Hepatocyte (in vitro differentiated cells): ENCODE measurements around the gene LAMC2. TPM values are rescaled to one million over a fixed set of nuclear protein-coding genes. Genes with fewer than 3 reads are reported as not detected.

Experiments used
- DNase-seq: peaks from one replicate; pipeline ENCODE4 v3.0.0-alpha.2; 2016; ENCODE audit warnings: low spot score
- H2AFZ ChIP-seq: fragments of 200-600 bp; sonication (generic); 2 replicates; pipeline ENCODE4 v1.6.0; 2016; ENCODE audit warnings: antibody characterized with exemption, mild to moderate bottlenecking
- H3K27ac ChIP-seq: fragments of 200-600 bp; sonication (generic); 2 replicates; pipeline ENCODE4 v1.5.1; 2016; ENCODE audit warnings: mild to moderate bottlenecking
- H3K27me3 ChIP-seq: fragments of 200-600 bp; sonication (generic); 2 replicates; pipeline ENCODE4 v1.6.1; 2016
- H3K36me3 ChIP-seq: fragments of 200-600 bp; sonication (generic); replicated peaks from 2 replicates; pipeline ENCODE4 v1.5.1; 2016; ENCODE audit warnings: low read depth; ENCODE audit not compliant: insufficient read depth
- H3K4me1 ChIP-seq: fragments of 200-600 bp; sonication (generic); 2 replicates; pipeline ENCODE4 v1.5.1; 2016; ENCODE audit warnings: mild to moderate bottlenecking, moderate library complexity; ENCODE audit not compliant: insufficient read depth
- H3K4me2 ChIP-seq: fragments of 200-600 bp; sonication (generic); 2 replicates; pipeline ENCODE4 v1.6.0; 2016
- H3K4me3 ChIP-seq: fragments of 200-600 bp; sonication (generic); 2 replicates; pipeline ENCODE4 v1.5.1; 2016; ENCODE audit warnings: mild to moderate bottlenecking
- H3K79me2 ChIP-seq: fragments of 200-600 bp; sonication (generic); 2 replicates; pipeline ENCODE4 v1.6.0; 2017; ENCODE audit warnings: mild to moderate bottlenecking
- H3K9me2 ChIP-seq: fragments of 200-600 bp; sonication (generic); replicated peaks from 2 replicates; pipeline ENCODE4 v1.6.0; 2017; ENCODE audit warnings: mild to moderate bottlenecking; ENCODE audit not compliant: insufficient read depth
- H3K9me3 ChIP-seq: fragments of 200-600 bp; sonication (generic); 2 replicates; pipeline ENCODE4 v1.5.1; 2016; ENCODE audit warnings: low read depth, mild to moderate bottlenecking
- H4K20me1 ChIP-seq: fragments of 200-600 bp; sonication (generic); 2 replicates; pipeline ENCODE4 v1.6.0; 2016; ENCODE audit warnings: mild to moderate bottlenecking; ENCODE audit not compliant: insufficient read depth, poor library complexity, severe bottlenecking
- EZH2 ChIP-seq: fragments of 200-600 bp; sonication (generic); IDR thresholded peaks from 2 replicates; pipeline ENCODE4 v1.6.1; 2016; ENCODE audit warnings: antibody characterized with exemption, mild to moderate bottlenecking, borderline replicate concordance
- EZH2phosphoT487 ChIP-seq: fragments of 200-600 bp; sonication (generic); IDR thresholded peaks from one replicate; pipeline ENCODE4 v1.6.1; 2018; ENCODE audit warnings: antibody characterized with exemption, mild to moderate bottlenecking, low read depth, moderate library complexity; ENCODE audit not compliant: unreplicated experiment, severe bottlenecking
- WGBS: methylation state at CpG from one replicate; pipeline ENCODE4 v1.1.6; 2016; ENCODE audit warnings: low lambda C conversion rate; ENCODE audit errors: missing lambda C conversion rate; 5-methylcytosine and 5-hydroxymethylcytosine counted together
- polyA plus RNA-seq: library from polyadenylated mRNA; unstranded; fragments of >200 nt; fragmentation: Nextera tagmentation; extraction: Ambion mirVana; gene quantifications from 2 replicates; pipeline ENCODE4 v1.2.1, GENCODE V29; 2016
- total RNA-seq: library from RNA; depleted of rRNA; stranded (reverse); fragments of >200 nt; gene quantifications from 2 replicates; pipeline ENCODE4 v1.2.3, GENCODE V29; 2014
- TF ChIP-seq, protein P1 (sequence below): fragments of 200-600 bp; sonication (generic); IDR thresholded peaks from 2 replicates; pipeline ENCODE4 v1.5.1; 2016; ENCODE audit warnings: antibody characterized with exemption, mild to moderate bottlenecking; ENCODE audit not compliant: poor library complexity

Gene LAMC2
- total and polyA plus RNA-seq, 2 experiments from 2014 or later, result 45.3 to 76.3 TPM

GRCh38 chr1:183281039-183281438, 95.0 kb downstream of the LAMC2 start:
- H3K9me3 ChIP-seq, result no peaks in the 10 kb centered on the region
- no peaks in the 10 kb centered on the region for H4K20me1 ChIP-seq
- no peak overlapping the region for H3K4me2 ChIP-seq
- H3K27me3 ChIP-seq, result no peaks in the 10 kb centered on the region
- 100% methylated on average over 2 of the region's 2 CpGs for WGBS
- no peaks in the 10 kb centered on the region for H3K36me3 ChIP-seq
- TF ChIP-seq EZH2phosphoT487 (no peak), EZH2 (no peak)
- TF ChIP-seq, protein P1, sequence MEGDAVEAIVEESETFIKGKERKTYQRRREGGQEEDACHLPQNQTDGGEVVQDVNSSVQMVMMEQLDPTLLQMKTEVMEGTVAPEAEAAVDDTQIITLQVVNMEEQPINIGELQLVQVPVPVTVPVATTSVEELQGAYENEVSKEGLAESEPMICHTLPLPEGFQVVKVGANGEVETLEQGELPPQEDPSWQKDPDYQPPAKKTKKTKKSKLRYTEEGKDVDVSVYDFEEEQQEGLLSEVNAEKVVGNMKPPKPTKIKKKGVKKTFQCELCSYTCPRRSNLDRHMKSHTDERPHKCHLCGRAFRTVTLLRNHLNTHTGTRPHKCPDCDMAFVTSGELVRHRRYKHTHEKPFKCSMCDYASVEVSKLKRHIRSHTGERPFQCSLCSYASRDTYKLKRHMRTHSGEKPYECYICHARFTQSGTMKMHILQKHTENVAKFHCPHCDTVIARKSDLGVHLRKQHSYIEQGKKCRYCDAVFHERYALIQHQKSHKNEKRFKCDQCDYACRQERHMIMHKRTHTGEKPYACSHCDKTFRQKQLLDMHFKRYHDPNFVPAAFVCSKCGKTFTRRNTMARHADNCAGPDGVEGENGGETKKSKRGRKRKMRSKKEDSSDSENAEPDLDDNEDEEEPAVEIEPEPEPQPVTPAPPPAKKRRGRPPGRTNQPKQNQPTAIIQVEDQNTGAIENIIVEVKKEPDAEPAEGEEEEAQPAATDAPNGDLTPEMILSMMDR, result no peak
- no peaks in the 10 kb centered on the region for H3K9me2 ChIP-seq
- H3K4me1 ChIP-seq, result peaks cover 16% of the 10 kb centered on the region
- no peak for DNase-seq
- no peak overlapping the region for H3K27ac ChIP-seq
- H3K79me2 ChIP-seq, result no peaks in the 10 kb centered on the region
- H3K4me3 ChIP-seq, result no peak overlapping the region
- H2AFZ ChIP-seq, result no peak overlapping the region

- WGBS, result 44% methylated on average over 12 of the region's 12 CpGs
- TF ChIP-seq EZH2phosphoT487 (no peak), EZH2 (no peak)
- TF ChIP-seq, protein P1, result peak; percentile 93
- Histone ChIP-seq H3K9me2 (no peaks in the 10 kb centered on the region), H3K4me1 (peaks cover 16% of the 10 kb centered on the region), H3K4me3 (no peak overlapping the region), H3K9me3 (no peaks in the 10 kb centered on the region), H4K20me1 (no peaks in the 10 kb centered on the region), H3K27ac (no peak overlapping the region), H2AFZ (no peak overlapping the region), H3K4me2 (no peak overlapping the region), H3K79me2 (no peaks in the 10 kb centered on the region), H3K36me3 (no peaks in the 10 kb centered on the region), H3K27me3 (no peaks in the 10 kb centered on the region)
- DNase-seq, result peak; percentile 93
Observed at GRCh38 chr1:183281553-183282091, 95.6 kb downstream of the LAMC2 start.

GRCh38 chr1:183282101-183282855, 96.2 kb downstream of the LAMC2 start:
- no peak for DNase-seq
- Histone ChIP-seq H3K36me3 (no peaks in the 10 kb centered on the region), H3K79me2 (no peaks in the 10 kb centered on the region), H3K9me3 (no peaks in the 10 kb centered on the region), H3K27me3 (no peaks in the 10 kb centered on the region), H3K9me2 (no peaks in the 10 kb centered on the region), H3K4me2 (no peak overlapping the region), H4K20me1 (no peaks in the 10 kb centered on the region), H3K4me3 (no peak overlapping the region), H2AFZ (no peak overlapping the region), H3K4me1 (peaks cover 16% of the 10 kb centered on the region), H3K27ac (no peak overlapping the region)
- TF ChIP-seq EZH2 (no peak), EZH2phosphoT487 (no peak)
- TF ChIP-seq, protein P1, result no peak
- WGBS, result 82% methylated on average over 9 of the region's 9 CpGs
